GM12891 (cell line): ENCODE data around the gene KLHL25.

Experiments used
- PAX5 ChIP-seq: IDR thresholded peaks from 2 replicates; pipeline ENCODE4 v1.6.1; 2011; ENCODE audit warnings: low read length, moderate library complexity, mild to moderate bottlenecking; ENCODE audit not compliant: insufficient read depth, severe bottlenecking
- POLR2A ChIP-seq: IDR thresholded peaks from 2 replicates; pipeline ENCODE4 v1.6.1; 2011; ENCODE audit warnings: low read depth, low read length, control low read depth
- POLR2AphosphoS5 ChIP-seq: IDR thresholded peaks from 2 replicates; pipeline ENCODE4 v1.6.1; 2011; ENCODE audit warnings: low read depth, low read length, control low read depth
- SPI1 ChIP-seq: IDR thresholded peaks from 2 replicates; pipeline ENCODE4 v1.6.1; 2011; ENCODE audit warnings: low read depth, low read length, control low read depth
- TAF1 ChIP-seq: IDR thresholded peaks from 2 replicates; pipeline ENCODE4 v1.6.1; 2011; ENCODE audit warnings: low read depth, low read length, control low read depth

- TF ChIP-seq POLR2A (no peak), PAX5 (no peak), TAF1 (no peak), POLR2AphosphoS5 (no peak), SPI1 (no peak)
Measured at GRCh38 chr15:85770096-85771041, 24.4 kb downstream of the KLHL25 start.
